DND-41 (cell line): ENCODE results near the gene VPREB3.

Source experiments
- CTCF ChIP-seq: IDR thresholded peaks from 2 replicates; pipeline ENCODE4 v1.5.1; 2012; ENCODE audit warnings: borderline replicate concordance, low read length, moderate library complexity, mild to moderate bottlenecking; ENCODE audit not compliant: poor library complexity, severe bottlenecking; ENCODE audit errors: extremely low read depth
- EZH2 ChIP-seq: IDR thresholded peaks from 3 replicates; pipeline ENCODE4 v1.6.1; 2012; ENCODE audit warnings: borderline replicate concordance, low read depth, mild to moderate bottlenecking, moderate library complexity, low read length, inconsistent platforms; ENCODE audit not compliant: severe bottlenecking

- TF ChIP-seq CTCF = no peak
- TF ChIP-seq EZH2 = no peak
Measured at GRCh38 chr22:23755711-23756110, 1.5 kb upstream of the VPREB3 start.
